Amniotic stem cell (primary cell): ENCODE measurements around the gene ITPR1.
A peak's percentile ranks its signal among the peaks of the same experiment; 100 is the strongest.
"Not testable (repeated sequence)": the region's sequence is repeated elsewhere in the genome, so short reads cannot be mapped to it uniquely, and the experiment has no call there.

Experiments used
- DNase-seq: peaks from one replicate; lab custom pipeline; 2025; lab: John Stamatoyannopoulos, UW

ITPR1 gene

GRCh38 chr3:4493014-4493940 is at the start of gene ITPR1:
ITPR1 (plus strand) TSS chr3:4493348; CDS start chr3:4516492, 23,144 bp downstream.
- DNase-seq, result peak; percentile 83

GRCh38 chr3:4447295-4447999 is 45.7 kb upstream of the ITPR1 start:
- no peak for DNase-seq

- DNase-seq, result no peak
Measured at GRCh38 chr3:4448187-4448586, 45.0 kb upstream of the ITPR1 start.

- no peak for DNase-seq
Measured at GRCh38 chr3:4449043-4449805, 43.9 kb upstream of the ITPR1 start.

- DNase-seq, result no peak
Measured at GRCh38 chr3:4454142-4454541, 39.0 kb upstream of the ITPR1 start.

- not testable (repeated sequence) for DNase-seq
Measured at GRCh38 chr3:4456780-4457179, 36.4 kb upstream of the ITPR1 start.

- DNase-seq, result no peak
Measured at GRCh38 chr3:4458961-4459360, 34.2 kb upstream of the ITPR1 start.

GRCh38 chr3:4460334-4460733 is 32.8 kb upstream of the ITPR1 start:
- DNase-seq, result no peak

- no peak for DNase-seq
Measured at GRCh38 chr3:4461468-4462090, 31.6 kb upstream of the ITPR1 start.

- no peak for DNase-seq
Measured at GRCh38 chr3:4462369-4463040, 30.6 kb upstream of the ITPR1 start.

GRCh38 chr3:4464576-4464975 is 28.6 kb upstream of the ITPR1 start:
- DNase-seq, result no peak

- DNase-seq, result peak; percentile 45
Measured at GRCh38 chr3:4466741-4467521, 26.2 kb upstream of the ITPR1 start, which contains the start of gene SUMF1. SUMF1 (minus strand) TSS chr3:4467269; CDS start chr3:4467245, 24 bp downstream.

GRCh38 chr3:4467522-4467867 is 25.7 kb upstream of the ITPR1 start:
- DNase-seq, result no peak

- DNase-seq, result no peak
Measured at GRCh38 chr3:4471907-4472306, 21.2 kb upstream of the ITPR1 start.

GRCh38 chr3:4472312-4472711 is 20.8 kb upstream of the ITPR1 start:
- no peak for DNase-seq

GRCh38 chr3:4472766-4473165 is 20.4 kb upstream of the ITPR1 start:
- DNase-seq, result no peak

- DNase-seq, result no peak
Measured at GRCh38 chr3:4474683-4475490, 18.3 kb upstream of the ITPR1 start.

- DNase-seq, result no peak
Measured at GRCh38 chr3:4475804-4476203, 17.3 kb upstream of the ITPR1 start.

GRCh38 chr3:4476496-4476895 is 16.7 kb upstream of the ITPR1 start:
- DNase-seq, result no peak

GRCh38 chr3:4478261-4478660 is 14.9 kb upstream of the ITPR1 start:
- DNase-seq, result no peak
